GM12864 (cell line): Measurements from ENCODE around the gene DMGDH.

Experiments used
- DNase-seq: peaks from one replicate; pipeline ENCODE4 v3.0.0-alpha.2; 2011; ENCODE audit warnings: low read depth
- H3K4me3 ChIP-seq: 2 replicates; pipeline ENCODE4 v1.5.1; 2011; ENCODE audit warnings: mild to moderate bottlenecking, low read depth, low read length, control low read depth
- CTCF ChIP-seq: IDR thresholded peaks from 2 replicates; pipeline ENCODE4 v1.5.1; 2011; ENCODE audit warnings: low read depth, mild to moderate bottlenecking, moderate library complexity, low read length, control low read depth, inconsistent platforms; ENCODE audit errors: missing control alignments

Gene DMGDH

GRCh38 chr5:79108086-79108485, 38.6 kb upstream of the DMGDH start:
- DNase-seq, result no peak
- no peak for TF ChIP-seq CTCF
- no peak overlapping the region for H3K4me3 ChIP-seq

- no peak for DNase-seq
- TF ChIP-seq CTCF, result no peak
- no peak overlapping the region for H3K4me3 ChIP-seq
These were observed 37.7 kb upstream of the DMGDH start for GRCh38 chr5:79107020-79107796.

GRCh38 chr5:79105868-79106267, 36.4 kb upstream of the DMGDH start:
- no peak overlapping the region for H3K4me3 ChIP-seq
- no peak for TF ChIP-seq CTCF
- no peak for DNase-seq

GRCh38 chr5:79093762-79094161, 24.3 kb upstream of the DMGDH start:
- no peak for TF ChIP-seq CTCF
- DNase-seq, result no peak
- no peak overlapping the region for H3K4me3 ChIP-seq

- DNase-seq, result no peak
- no peak for TF ChIP-seq CTCF
- H3K4me3 ChIP-seq, result no peak overlapping the region
These were observed 21.6 kb upstream of the DMGDH start for GRCh38 chr5:79091064-79091463.

GRCh38 chr5:79088507-79088906, 19.0 kb upstream of the DMGDH start:
- no peak for DNase-seq
- no peak for TF ChIP-seq CTCF
- no peak overlapping the region for H3K4me3 ChIP-seq

GRCh38 chr5:79086116-79086515, 16.6 kb upstream of the DMGDH start:
- no peak overlapping the region for H3K4me3 ChIP-seq
- TF ChIP-seq CTCF, result no peak
- no peak for DNase-seq
